HCT116 (cell line): ENCODE data around the gene RIMBP2.

Source experiments
- EGR1 ChIP-seq: IDR thresholded peaks from 2 replicates; pipeline ENCODE4 v1.6.1; 2012; ENCODE audit warnings: low read depth
- EZH2 ChIP-seq: fragments of 200-600 bp; sonication (generic); IDR thresholded peaks from 2 replicates; pipeline ENCODE4 v1.6.1; 2017; ENCODE audit warnings: antibody characterized with exemption, mixed run types
- JUND ChIP-seq: IDR thresholded peaks from 2 replicates; pipeline ENCODE4 v1.6.1; 2012
- POLR2A ChIP-seq: IDR thresholded peaks from 2 replicates; pipeline ENCODE4 v1.7.0; 2011; ENCODE audit warnings: borderline replicate concordance; ENCODE audit not compliant: insufficient read depth, insufficient read length; ENCODE audit errors: extremely low read depth
- POLR2AphosphoS5 ChIP-seq: IDR thresholded peaks from 2 replicates; pipeline ENCODE4 v1.6.1; 2011; ENCODE audit warnings: mild to moderate bottlenecking, low read depth, low read length, moderate library complexity
- TF ChIP-seq, protein P1 (sequence below), 3 experiments: fragments of 200-600 bp in 1 of 3; sonication (generic) in 1 of 3; IDR thresholded peaks in 2 of 3; conservative IDR thresholded peaks in 1 of 3; 2 replicates each; pipeline ENCODE4 v1.5.1; 2012 to 2017; ENCODE audit warnings: low read depth in 2 of 3, low read length in 2 of 3, antibody characterized with exemption in 1 of 3, borderline replicate concordance in 1 of 3, control low read depth in 1 of 3, mild to moderate bottlenecking in 1 of 3, mixed read lengths in 1 of 3, mixed run types in 1 of 3, moderate library complexity in 1 of 3; ENCODE audit not compliant: insufficient read depth in 1 of 3
- TF ChIP-seq, protein P2 (sequence below): IDR thresholded peaks from 2 replicates; pipeline ENCODE4 v1.6.1; 2011; ENCODE audit warnings: mild to moderate bottlenecking, low read length, moderate library complexity; ENCODE audit not compliant: insufficient replicate concordance; ENCODE audit errors: extremely low read depth

DNA sequence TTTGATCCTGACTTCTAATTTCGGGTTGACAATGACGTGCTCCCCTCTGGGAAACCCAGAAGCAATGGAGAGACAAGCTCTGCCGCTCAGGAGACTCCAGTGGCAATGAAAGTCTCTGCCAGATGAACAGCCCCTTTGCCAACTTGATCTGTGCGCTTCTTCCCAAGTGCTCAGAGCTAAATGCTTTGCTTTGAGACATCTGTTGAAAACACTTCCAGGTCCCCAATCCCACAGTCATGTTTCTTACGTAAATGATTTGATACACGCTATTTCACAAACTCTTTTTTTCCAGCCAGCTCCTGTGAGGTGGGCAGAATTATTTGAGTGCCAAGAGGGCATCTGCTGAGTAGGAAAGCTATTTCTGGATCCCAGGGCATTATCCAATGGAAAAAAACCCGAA, 147.6 kb downstream of the RIMBP2 start:
- no peak for TF ChIP-seq POLR2A
- TF ChIP-seq, protein P1, sequence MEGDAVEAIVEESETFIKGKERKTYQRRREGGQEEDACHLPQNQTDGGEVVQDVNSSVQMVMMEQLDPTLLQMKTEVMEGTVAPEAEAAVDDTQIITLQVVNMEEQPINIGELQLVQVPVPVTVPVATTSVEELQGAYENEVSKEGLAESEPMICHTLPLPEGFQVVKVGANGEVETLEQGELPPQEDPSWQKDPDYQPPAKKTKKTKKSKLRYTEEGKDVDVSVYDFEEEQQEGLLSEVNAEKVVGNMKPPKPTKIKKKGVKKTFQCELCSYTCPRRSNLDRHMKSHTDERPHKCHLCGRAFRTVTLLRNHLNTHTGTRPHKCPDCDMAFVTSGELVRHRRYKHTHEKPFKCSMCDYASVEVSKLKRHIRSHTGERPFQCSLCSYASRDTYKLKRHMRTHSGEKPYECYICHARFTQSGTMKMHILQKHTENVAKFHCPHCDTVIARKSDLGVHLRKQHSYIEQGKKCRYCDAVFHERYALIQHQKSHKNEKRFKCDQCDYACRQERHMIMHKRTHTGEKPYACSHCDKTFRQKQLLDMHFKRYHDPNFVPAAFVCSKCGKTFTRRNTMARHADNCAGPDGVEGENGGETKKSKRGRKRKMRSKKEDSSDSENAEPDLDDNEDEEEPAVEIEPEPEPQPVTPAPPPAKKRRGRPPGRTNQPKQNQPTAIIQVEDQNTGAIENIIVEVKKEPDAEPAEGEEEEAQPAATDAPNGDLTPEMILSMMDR (IDR thresholded peaks at IDR 0.05 in 2 of 3, conservative IDR thresholded peaks at IDR 0.05 in 1 of 3; ENCODE audit: borderline replicate concordance in 1 of 3, insufficient read depth in 1 of 3, low read depth in 2 of 3, low read length in 2 of 3) = no peak
- no peak for TF ChIP-seq EGR1
- TF ChIP-seq EZH2 = no peak
- no peak for TF ChIP-seq POLR2AphosphoS5
- TF ChIP-seq, protein P2, sequence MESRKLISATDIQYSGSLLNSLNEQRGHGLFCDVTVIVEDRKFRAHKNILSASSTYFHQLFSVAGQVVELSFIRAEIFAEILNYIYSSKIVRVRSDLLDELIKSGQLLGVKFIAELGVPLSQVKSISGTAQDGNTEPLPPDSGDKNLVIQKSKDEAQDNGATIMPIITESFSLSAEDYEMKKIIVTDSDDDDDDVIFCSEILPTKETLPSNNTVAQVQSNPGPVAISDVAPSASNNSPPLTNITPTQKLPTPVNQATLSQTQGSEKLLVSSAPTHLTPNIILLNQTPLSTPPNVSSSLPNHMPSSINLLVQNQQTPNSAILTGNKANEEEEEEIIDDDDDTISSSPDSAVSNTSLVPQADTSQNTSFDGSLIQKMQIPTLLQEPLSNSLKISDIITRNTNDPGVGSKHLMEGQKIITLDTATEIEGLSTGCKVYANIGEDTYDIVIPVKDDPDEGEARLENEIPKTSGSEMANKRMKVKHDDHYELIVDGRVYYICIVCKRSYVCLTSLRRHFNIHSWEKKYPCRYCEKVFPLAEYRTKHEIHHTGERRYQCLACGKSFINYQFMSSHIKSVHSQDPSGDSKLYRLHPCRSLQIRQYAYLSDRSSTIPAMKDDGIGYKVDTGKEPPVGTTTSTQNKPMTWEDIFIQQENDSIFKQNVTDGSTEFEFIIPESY = no peak
- no peak for TF ChIP-seq JUND
